Stimulated activated CD8-positive, alpha-beta memory T cell treated with anti-CD3 and anti-CD28 coated beads, Interleukin-7, amount 100 ng/mL, for 48 hours (primary cell): ENCODE results near the gene IL1RAPL1.

Experiments
- DNase-seq, 2 donors: peaks; one replicate each; pipeline ENCODE4 v3.0.0-alpha.2; 2020; ENCODE audit warnings: low read depth in 1 of 2; ENCODE audit errors: extremely low read depth in 1 of 2

Gene IL1RAPL1

DNA sequence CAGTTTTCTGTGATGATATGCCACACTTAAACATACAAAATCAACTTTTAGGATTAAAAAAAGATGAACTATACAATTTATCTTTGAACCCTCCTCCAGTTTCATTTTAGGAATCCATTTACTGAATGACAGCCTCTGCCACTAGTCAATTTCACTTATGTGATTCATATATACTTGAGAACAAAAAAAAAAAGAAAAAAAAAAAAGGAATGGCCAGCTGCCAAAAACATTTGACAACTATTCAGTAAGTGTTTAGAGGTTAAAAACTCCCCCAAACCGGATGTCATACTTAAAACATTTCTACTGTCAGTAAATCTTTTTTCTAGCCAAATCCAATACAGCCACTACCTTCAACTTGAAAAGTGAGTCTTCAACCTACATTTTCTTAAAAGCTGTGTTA, 1361.4 kb downstream of the IL1RAPL1 start:
- no peak for DNase-seq

DNA sequence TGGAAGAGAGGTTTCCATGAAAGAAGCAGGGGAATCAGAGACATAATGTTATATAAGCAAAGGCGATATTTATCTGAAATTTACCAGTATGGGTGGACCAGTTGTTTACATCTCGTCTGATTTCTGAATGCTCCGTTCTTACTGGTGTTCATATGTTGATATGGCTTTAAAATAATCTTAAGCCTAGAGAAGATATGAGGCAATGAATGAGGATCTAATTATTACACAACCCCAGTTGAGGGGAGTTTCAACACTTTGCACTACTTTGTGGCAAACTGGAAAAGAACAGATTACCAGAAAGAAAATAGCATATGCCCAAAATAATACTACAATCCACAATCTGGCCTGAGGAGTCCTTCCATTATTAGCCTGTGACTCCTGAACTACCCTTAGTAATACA, 1364.8 kb downstream of the IL1RAPL1 start:
- no peak for DNase-seq

DNA sequence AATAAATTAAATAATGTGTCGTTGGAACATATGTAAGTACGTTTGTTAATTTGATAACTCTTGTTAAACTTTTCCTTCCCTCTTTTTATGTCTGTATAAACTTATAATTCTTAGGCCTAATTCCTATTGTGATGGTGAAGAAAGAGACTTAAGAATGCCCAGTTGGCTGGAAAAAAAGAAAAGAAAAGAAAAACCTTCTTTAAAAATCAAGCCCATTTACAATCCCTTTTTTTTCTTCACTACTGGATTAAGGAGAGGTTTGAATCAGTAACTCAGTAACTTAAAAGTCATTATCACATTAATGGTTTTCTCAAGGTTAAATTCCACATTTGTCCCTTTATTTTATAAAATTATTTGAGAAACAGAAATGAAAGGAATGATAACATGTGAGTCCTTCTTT, 1374.8 kb downstream of the IL1RAPL1 start:
- no peak for DNase-seq

DNA sequence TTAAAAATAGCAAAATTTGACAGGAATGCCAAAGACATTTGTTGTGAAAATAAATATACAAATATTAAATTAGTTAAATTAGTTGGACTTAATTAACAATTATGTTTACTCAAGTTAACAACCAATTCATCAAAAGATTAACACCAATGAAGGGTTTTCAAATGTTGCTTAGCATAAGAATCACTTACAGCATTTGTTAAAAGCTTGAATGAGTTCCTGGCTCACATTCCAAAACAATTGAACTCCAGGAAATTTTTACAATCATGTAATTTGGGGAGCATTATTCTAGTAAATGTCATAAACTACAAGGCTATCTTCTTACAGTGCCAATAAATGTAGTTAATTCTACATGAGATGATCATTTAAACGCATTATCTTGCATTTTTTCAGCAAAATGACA, 1378.4 kb downstream of the IL1RAPL1 start:
- DNase-seq: no peak

GRCh38 chrX:29992083-29992482, 1404.8 kb downstream of the IL1RAPL1 start:
- DNase-seq: no peak

GRCh38 chrX:30005813-30006212, 1418.6 kb downstream of the IL1RAPL1 start:
- no peak for DNase-seq
